Measurements from ENCODE around the gene LTK.

Gene LTK

GRCh38 chr15:41553731-41554130 lies 40.1 kb upstream of the LTK start:
- TF ChIP-seq CTCF (IDR thresholded peaks at IDR 0.05; ENCODE audit: control insufficient read depth, extremely low read depth, insufficient read depth) = no peak
- no peak overlapping the region for H3K4me3 ChIP-seq (ENCODE audit: low read depth, low read length)
- DNase-seq (ENCODE audit: low read depth) = no peak

- no peak for DNase-seq (ENCODE audit: low read depth)
- TF ChIP-seq CTCF (IDR thresholded peaks at IDR 0.05; ENCODE audit: control insufficient read depth, extremely low read depth, insufficient read depth) = no peak
- no peak overlapping the region for H3K4me3 ChIP-seq (ENCODE audit: low read depth, low read length)
Observed at GRCh38 chr15:41550066-41550775, 36.6 kb upstream of the LTK start.

- H3K4me3 ChIP-seq (ENCODE audit: low read depth, low read length) = no peak overlapping the region
- DNase-seq (ENCODE audit: low read depth) = no peak
- no peak for TF ChIP-seq CTCF (IDR thresholded peaks at IDR 0.05; ENCODE audit: control insufficient read depth, extremely low read depth, insufficient read depth)
Observed at GRCh38 chr15:41546851-41547786, 33.5 kb upstream of the LTK start.

- TF ChIP-seq CTCF (IDR thresholded peaks at IDR 0.05; ENCODE audit: control insufficient read depth, extremely low read depth, insufficient read depth) = no peak
- no peak overlapping the region for H3K4me3 ChIP-seq (ENCODE audit: low read depth, low read length)
- DNase-seq (ENCODE audit: low read depth) = no peak
Observed at GRCh38 chr15:41545218-41545617, 31.6 kb upstream of the LTK start.

- no peak for TF ChIP-seq CTCF (IDR thresholded peaks at IDR 0.05; ENCODE audit: control insufficient read depth, extremely low read depth, insufficient read depth)
- peak overlapping the region; percentile 83 for H3K4me3 ChIP-seq (ENCODE audit: low read depth, low read length)
- DNase-seq (ENCODE audit: low read depth) = no peak
Observed at GRCh38 chr15:41544650-41545015, 31.0 kb upstream of the LTK start.

GRCh38 chr15:41543521-41543870 lies 29.9 kb upstream of the LTK start:
- TF ChIP-seq CTCF (IDR thresholded peaks at IDR 0.05; ENCODE audit: control insufficient read depth, extremely low read depth, insufficient read depth) = no peak
- DNase-seq (ENCODE audit: low read depth) = no peak
- peak overlapping the region; percentile 83 for H3K4me3 ChIP-seq (ENCODE audit: low read depth, low read length)

All from LNCaP clone FGC (cell line).